HS-27A (cell line): ENCODE results near the gene ISY1.
"Not testable (repeated sequence)": the region's sequence is repeated elsewhere in the genome, so short reads cannot be mapped to it uniquely, and the experiment has no call there.

Experiments used
- DNase-seq: peaks from one replicate; pipeline ENCODE4 v3.0.0-alpha.2; 2012; ENCODE audit warnings: low read depth, missing footprints

Gene ISY1

DNA sequence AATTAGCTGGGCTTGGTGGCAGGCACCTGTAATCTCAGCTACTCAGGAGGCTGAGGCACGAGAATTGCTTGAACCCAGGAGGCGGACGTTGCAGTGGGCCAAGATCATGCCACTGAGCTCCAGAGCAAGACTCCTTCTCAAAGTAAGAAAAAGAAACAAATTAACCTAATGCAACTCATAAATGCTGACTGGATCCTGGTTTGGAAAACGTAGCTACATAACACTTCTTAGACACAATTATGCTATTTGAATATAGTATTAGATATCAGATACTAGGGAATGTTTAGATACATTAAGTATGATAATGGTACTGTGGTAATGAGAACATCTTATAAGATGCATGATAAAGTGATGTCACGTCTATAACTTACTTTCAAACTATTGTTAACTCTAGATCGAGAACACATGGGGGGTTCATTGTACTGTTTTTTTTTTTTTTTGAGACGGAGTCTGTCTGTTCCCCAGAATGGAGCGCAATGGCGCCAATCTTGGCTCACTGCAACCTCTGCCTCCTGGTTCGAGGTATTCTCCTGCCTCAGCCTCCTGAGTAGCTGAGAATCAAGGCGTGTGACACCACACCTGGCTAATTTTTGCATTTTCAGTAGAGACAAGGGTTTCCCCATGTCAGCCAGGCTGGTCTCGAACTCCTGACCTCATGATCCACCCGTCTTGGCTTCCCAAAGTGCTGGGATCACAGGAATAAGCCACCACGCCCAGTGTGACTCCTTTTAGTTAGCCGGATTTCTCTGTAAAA lies 5.9 kb upstream of the ISY1 start:
- no peak for DNase-seq

GRCh38 chr3:129165594-129165993 lies 4.7 kb upstream of the ISY1 start:
- DNase-seq: not testable (repeated sequence)

DNA sequence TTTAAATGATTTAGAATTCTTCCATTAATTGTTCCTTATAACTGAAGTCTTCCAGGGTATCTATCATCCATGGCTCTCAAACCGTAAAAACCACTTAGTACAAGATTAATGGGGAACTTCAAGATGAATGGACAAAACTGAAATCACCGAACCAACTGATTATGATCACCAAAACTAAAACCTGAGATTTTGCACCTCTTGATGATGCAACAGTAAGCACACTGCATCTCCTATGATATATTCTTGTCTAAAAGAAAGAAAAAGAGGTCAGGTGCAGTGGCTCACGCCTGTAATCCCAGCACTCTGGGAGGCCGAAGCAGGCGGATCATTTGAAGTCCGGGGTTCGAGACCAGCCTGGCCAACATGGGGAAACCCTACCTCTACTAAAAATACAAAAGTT lies 3.6 kb upstream of the ISY1 start:
- no peak for DNase-seq

- no peak for DNase-seq
Measured at GRCh38 chr3:129162729-129163579, 2.1 kb upstream of the ISY1 start.

DNA sequence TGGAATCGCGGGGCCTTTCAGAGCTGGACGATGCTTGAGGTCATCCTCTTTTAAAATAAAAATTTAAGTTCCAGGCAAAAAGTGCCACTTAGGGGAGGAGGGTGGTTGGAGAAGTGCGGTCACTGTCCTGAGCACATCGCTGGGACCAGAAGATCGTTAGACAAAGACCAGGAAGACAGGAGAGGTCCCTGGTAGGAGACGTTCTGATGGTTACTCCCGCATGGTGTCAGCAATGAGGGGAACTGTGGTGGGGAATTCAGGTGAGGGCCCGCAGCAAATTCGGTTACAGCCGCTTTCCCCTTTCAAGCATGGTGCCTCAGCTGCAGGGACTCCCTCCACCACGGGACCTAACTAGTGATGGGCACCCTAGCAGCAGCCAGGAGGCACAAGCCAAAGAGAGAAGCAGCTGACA lies 1.0 kb upstream of the ISY1 start:
- DNase-seq: no peak

DNA sequence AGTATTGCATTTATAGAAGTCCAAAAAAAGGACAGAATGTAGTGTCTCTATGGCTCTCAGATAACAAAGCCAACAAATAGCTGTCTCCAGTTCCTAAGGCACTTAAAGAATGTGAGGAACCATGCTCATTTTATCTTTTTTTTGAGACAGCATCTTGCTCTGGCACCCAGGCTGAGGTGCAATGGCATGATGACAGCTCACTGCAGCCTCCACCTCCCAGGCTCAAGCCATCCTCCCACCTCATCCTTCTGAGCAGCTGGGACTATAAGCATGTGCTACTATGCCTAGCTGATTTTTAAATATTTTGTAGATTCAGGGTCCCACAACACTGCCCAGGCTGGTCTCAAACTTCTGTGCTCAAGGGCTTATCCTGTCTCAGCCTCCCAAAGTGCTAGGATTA lies 16.1 kb downstream of the ISY1 start:
- DNase-seq: no peak

DNA sequence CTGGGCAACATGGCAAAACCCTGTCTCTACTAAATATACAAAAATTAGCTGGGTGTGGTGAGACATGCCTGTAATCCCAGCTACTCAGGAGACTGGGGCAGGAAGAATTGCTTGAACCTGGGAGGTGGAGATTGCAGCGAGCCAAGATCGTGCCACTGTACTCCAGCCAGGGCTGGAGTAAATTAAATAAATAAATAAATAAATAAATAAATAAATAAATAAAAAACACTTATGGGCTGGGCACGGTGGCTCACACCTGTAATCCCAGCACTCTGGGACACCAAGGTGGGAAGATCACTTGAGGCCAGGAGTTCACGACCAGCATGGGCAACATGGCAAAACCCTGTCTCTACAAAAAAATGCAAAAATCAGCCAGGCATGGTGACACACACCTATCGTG lies 19.9 kb downstream of the ISY1 start:
- DNase-seq: not testable (repeated sequence)

- no peak for DNase-seq
Measured at GRCh38 chr3:129139911-129140310, 21.0 kb downstream of the ISY1 start.

DNA sequence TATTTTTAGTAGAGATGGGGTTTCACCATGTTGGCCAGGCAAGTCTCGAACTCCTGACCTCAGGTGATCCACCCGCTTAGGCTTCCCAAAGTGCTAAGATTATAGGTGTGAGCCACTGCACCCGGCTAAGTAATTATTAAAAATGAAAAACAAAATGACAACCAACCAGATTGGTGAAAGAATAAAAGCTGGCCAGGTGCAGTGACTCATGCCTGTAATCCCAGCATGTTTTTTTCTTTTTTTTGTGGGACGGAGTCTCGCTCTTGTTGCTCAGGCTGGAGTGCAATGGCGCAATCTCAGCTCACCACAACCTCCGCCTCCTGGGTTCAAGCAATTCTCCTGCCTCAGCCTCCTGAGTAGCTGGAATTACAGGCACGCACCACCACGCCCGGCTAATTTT lies 24.6 kb downstream of the ISY1 start:
- not testable (repeated sequence) for DNase-seq

DNA sequence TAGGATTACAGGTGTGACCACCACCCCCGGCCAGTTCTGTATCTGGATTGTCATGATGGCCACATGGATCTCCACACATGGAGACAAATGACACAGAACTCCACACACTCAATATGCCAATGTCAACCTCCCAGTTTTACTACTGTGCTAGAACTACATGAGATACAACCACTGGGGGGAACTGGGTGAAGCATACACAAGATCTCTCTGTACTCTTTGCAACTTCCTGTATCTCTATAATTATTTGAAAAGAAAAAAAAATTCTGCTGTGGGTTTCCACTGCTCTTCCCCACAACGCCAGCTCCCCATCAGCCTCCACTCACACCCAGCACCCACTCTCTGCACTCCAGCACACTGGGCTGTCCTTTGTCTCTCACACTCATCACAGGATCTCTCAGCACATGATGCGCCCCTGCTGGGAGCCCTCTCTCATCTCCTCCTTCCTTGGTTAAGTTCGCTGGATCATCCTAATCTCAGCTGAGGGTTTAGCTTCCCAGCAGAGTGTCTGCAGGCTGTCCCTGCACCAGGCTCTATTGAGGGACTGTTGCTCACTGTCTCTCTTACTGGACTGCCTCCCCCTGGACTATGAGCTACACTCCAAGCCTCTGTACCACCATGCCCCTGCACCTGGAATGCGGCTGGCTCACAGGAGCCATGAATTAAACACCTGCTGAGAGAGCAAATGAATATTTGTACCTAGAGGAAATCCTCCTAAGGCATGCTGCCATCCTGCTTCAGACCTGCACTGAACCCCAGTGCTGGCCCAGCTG lies 28.6 kb downstream of the ISY1 start:
- no peak for DNase-seq

GRCh38 chr3:129131465-129132088 lies 29.3 kb downstream of the ISY1 start:
- DNase-seq: no peak

DNA sequence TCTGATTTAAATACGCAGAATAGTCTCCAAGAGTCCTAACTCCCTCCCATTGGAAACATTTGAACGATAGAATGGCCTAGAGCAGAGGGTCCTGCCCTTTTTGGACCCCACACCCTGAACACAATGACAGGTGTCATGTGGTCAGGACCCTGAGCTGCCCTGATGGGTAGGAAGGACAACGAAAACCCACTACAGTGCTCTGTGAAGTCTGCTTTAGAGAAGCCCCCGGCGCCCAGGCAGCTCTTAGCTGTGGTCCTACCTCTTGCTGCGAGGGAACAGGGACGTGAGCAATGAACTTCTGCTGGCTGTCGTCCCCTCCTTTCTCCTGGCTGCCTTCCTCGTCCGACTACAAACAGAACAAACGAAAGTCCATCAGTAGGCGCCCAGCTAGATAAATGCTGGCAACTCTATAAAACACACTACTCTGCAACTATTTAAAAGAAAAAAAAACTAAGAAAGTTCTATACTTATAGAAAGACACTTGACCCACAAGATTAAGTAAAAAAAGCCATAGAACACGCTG lies 30.5 kb downstream of the ISY1 start:
- no peak for DNase-seq

GRCh38 chr3:129128357-129129155 lies 32.3 kb downstream of the ISY1 start:
- no peak for DNase-seq

DNA sequence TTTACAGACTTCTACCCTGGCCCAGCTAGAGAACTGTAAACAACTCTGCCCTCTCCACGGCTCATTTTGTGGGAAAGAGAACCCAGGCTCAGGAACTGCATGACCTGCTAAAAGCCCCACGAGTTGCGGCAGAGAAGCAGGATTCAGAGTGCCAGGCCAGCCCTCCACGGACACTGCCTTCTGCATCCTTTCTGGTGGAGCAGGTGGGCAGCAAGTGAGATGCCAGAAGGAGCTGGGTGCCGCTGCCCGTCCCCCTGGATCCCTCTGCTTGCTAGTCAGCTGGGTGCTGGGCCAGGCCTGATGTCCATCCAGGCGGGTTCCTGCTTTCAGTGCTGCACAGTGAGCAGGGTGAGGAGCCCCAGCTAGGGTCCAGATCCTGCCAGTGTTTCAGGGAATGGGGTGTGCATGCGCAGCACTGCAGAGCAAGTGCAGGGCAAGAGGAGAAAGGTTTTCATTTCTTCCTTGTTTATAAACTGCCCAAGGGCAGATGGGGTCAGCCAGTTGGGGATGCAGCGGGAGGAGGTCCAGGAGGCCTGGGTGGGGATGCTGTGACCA lies 34.1 kb downstream of the ISY1 start:
- DNase-seq: no peak

DNA sequence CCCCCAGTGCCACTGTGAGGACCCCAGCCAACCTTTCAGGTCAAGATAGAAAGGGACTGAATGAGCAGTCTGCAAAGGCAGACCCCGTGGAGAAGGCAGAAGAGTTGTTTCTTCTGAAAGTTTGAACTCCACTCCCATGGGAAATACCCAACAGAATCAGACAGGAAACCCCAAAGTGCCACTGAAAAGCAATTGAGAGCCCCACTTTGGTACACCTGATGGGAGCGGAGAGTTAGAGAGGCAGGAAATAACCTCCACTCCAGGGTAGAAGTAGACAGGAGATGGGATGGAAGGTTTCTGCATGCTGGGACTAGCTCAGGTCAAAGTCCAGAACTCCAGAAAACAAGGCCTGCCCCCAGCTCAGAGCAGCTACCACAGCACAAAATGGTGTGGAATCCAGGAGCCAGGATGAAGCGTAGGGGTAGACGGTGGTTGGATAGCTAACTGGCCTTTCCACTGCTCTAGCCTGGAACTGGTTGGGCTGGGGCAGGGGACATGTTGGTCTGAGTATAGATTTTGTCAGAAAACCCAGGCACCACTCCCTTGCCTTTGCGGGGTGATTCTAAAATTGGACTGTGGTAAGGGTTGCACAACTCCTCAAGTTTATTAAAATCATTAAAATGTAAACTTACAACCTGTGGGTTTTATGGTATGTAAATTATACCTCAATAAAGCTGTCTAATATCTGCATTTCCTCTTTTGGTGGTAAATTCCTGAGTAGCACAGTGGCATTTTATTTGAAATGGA lies 37.4 kb downstream of the ISY1 start:
- DNase-seq: no peak

- no peak for DNase-seq
Measured at GRCh38 chr3:129122412-129123011, 38.4 kb downstream of the ISY1 start.

DNA sequence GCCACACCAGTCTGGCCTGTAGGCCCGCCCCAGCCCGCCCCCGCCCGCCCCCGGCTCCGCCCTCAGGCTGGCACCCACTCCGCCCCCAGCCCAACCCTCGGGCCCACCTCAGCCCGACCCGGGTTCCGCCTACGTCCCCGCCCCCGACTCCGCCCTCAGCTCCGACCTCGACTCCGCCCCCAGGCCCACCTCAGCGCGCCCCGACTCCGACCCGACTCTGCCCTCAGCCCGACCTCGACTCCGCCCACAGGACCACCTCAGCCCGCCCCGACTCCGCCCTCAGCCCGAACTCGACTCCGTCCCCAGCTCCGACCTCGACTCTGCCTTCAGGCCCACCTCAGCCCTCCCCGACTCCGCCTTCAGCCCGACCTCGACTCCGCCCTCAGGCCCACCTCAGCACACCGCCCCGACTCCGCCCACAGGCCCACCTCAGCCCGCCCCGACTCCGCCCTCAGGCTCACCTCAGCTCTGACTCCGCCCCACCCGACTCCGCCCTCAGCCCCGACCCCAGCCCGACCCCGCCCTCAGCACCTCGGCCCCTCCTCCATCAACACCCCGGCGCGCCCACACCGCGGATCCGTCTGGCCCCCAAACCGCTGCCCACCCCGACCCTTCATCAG lies 39.0 kb downstream of the ISY1 start, which contains the start of gene RAB43:
TSS of gene RAB43 (minus strand) at position 13 of the 620 bp plus-strand sequence. CDS start 315 bp downstream, outside the sequence.
- DNase-seq: no peak

DNA sequence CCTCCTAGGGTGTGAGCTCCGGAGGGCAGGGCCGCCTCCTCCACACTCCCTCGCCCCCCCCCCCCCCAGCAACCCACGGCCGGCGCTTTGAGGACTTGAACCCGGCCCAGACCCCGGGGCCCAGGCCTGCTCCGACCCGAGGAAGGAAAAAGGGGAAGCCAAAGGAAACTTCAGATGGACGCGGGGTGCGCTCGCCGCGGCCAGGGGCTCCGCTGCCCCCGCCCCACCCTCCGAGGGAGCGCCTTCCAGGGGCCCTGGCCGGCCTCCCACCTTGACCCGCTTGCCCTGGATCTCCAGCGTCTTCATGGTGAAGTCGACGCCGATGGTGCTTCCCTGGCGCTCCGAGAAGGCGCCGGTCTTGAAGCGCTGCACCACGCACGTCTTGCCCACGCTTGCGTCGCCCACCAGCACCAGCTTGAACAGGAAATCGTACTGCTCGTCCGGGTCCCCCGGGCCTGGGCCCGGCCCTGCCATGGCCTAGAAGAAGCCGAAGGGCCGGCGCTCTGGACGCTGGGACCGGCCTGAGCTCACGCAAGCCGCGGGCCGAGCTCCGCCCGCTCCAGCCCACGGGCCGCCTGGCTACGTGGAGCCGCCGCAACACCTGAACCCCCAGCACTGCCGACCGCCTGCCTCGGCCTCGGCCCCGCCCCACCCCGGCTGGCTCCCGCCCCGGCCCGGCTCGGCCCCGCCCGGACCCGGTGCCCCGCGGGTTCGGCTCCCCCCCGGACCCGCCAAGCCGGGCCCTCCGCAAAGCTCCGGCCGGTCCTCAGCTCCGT lies 39.7 kb downstream of the ISY1 start:
- DNase-seq: no peak
